Bronchial epithelial cell (primary cell): Measurements from ENCODE around the gene SEC11A. TPM values are rescaled to one million over a fixed set of nuclear protein-coding genes. Genes with fewer than 3 reads are reported as not detected.
A peak's percentile ranks its signal among the peaks of the same experiment; 100 is the strongest.

Experiments
- DNase-seq: peaks from one replicate; pipeline ENCODE4 v3.0.0-alpha.2; 2010; ENCODE audit warnings: low read depth
- FAIRE-seq: peaks from 2 replicates; lab custom pipeline; 2011; peaks lifted over from hg19 to GRCh38; lab: Jason Lieb, UNC
- H3K27me3 ChIP-seq: 2 replicates; pipeline ENCODE4 v1.5.1; 2011; ENCODE audit warnings: low read length; ENCODE audit not compliant: control insufficient read depth, insufficient read depth
- H3K36me3 ChIP-seq: 2 replicates; pipeline ENCODE4 v1.5.1; 2011; ENCODE audit warnings: low read length; ENCODE audit not compliant: control insufficient read depth, insufficient read depth
- H3K4me3 ChIP-seq: 2 replicates; pipeline ENCODE4 v1.5.1; 2011; ENCODE audit warnings: mild to moderate bottlenecking, low read depth, low read length, control low read depth
- total RNA-seq: library from RNA; depleted of rRNA; stranded (reverse); fragments of >200 nt; gene quantifications from 2 replicates; pipeline ENCODE4 v1.2.1, GENCODE V29; 2014
- TF ChIP-seq, protein P1 (sequence below): IDR thresholded peaks from 2 replicates; pipeline ENCODE4 v1.5.1; 2011; ENCODE audit warnings: mild to moderate bottlenecking, moderate library complexity, low read length, control low read depth, inconsistent platforms; ENCODE audit not compliant: insufficient read depth, severe bottlenecking

Gene SEC11A
- total RNA-seq, 1 donor from 2014 or later, result 247 TPM

DNA sequence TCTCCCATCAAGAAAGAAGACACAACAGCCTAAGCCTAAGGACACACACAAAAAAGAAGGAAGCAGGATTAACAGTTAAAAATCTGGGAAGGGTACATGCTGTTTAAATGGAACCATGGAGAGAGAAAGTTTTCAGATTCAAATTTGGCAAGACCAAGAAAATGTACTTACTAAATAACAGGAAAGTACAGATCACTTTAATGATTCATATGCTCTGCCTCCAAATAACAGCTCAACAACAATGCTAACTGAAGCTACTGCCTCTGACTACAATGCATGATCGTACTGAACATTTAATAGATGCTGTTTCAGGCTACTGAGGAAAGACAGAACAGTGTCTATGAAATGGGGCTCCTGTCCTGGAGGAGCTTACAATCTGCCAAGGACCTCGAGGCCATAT, 49.6 kb downstream of the SEC11A start:
- Histone ChIP-seq H3K27me3 (no peaks in the 10 kb centered on the region), H3K4me3 (no peak overlapping the region), H3K36me3 (peaks cover 7% of the 10 kb centered on the region)
- no peak for DNase-seq
- no peak for FAIRE-seq
- TF ChIP-seq, protein P1, sequence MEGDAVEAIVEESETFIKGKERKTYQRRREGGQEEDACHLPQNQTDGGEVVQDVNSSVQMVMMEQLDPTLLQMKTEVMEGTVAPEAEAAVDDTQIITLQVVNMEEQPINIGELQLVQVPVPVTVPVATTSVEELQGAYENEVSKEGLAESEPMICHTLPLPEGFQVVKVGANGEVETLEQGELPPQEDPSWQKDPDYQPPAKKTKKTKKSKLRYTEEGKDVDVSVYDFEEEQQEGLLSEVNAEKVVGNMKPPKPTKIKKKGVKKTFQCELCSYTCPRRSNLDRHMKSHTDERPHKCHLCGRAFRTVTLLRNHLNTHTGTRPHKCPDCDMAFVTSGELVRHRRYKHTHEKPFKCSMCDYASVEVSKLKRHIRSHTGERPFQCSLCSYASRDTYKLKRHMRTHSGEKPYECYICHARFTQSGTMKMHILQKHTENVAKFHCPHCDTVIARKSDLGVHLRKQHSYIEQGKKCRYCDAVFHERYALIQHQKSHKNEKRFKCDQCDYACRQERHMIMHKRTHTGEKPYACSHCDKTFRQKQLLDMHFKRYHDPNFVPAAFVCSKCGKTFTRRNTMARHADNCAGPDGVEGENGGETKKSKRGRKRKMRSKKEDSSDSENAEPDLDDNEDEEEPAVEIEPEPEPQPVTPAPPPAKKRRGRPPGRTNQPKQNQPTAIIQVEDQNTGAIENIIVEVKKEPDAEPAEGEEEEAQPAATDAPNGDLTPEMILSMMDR, result no peak

DNA sequence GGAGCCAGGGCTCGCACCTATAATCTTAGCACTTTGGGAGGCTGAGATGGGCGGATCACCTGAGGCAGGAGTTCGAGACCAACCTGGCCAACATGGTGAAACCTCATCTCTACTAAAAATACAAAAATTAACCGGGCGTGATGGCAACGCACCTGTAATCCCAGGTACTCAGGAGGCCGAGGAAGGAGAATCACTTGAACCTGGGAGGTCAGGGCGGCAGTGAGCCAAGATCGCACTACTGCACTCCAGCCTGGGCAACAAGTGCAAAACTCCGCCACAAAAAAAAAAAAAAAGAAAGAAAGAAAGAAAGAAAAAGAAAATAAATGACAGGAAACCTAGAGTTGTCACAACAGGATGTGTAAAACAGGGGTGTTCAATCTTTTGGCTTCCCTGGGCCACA, 54.9 kb downstream of the SEC11A start:
- Histone ChIP-seq H3K27me3 (no peaks in the 10 kb centered on the region), H3K4me3 (no peak overlapping the region), H3K36me3 (peaks cover 2% of the 10 kb centered on the region)
- TF ChIP-seq, protein P1, result no peak
- DNase-seq (no peak), FAIRE-seq (no peak)

- FAIRE-seq (no peak), DNase-seq (no peak)
- TF ChIP-seq, protein P1, result no peak
- H3K4me3 ChIP-seq, result no peak overlapping the region
- H3K36me3 ChIP-seq, result no peaks in the 10 kb centered on the region
- H3K27me3 ChIP-seq, result no peaks in the 10 kb centered on the region
These were observed 55.8 kb downstream of the SEC11A start for GRCh38 chr15:84659904-84660781.

GRCh38 chr15:84658788-84659411, 57.0 kb downstream of the SEC11A start:
- DNase-seq (no peak), FAIRE-seq (no peak)
- Histone ChIP-seq H3K27me3 (no peaks in the 10 kb centered on the region), H3K4me3 (peak overlapping the region; percentile 47), H3K36me3 (no peaks in the 10 kb centered on the region)
- TF ChIP-seq, protein P1, result no peak

DNA sequence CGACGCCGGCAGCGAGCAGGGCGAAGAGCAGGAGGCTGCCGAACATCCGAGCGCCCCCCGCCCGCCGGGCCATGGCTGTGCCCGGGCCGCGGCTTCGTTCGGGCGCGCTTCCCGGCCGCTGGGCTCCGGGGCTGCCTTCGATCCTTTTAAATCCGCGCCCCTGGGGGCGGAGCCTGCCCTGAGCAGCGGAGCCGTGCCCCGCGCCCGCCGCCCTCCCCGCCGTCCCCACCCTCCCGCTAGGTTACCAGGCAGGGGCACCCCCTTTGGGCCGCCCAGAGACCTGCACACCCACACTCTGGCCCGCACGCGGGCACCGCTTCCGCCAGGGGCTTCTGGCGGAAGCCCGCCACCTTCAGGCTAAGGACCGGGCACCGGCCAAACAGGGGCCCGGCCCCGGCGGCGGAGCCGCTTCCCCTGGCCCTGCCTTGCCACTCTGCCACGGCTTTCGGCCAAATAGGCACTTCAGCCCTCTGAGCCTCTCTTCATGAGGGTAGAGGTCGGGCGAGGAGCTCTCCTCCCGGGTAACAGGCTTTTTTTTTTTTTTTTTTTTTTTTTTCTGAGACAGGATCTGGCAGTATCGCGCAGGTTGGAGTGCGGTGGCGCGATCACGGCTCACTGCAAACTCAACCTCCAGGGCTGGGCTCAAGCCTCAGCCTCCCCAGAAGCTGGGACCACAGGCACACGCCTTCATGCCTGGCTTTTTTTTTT, 57.7 kb downstream of the SEC11A start, which contains the start of gene NMB:
NMB (minus strand) TSS at position 120 of the 708 bp plus-strand sequence; CDS start at position 73, 47 bp downstream.
- peak; percentile 49 for DNase-seq
- Histone ChIP-seq H3K27me3 (no peaks in the 10 kb centered on the region), H3K4me3 (peak within 1 kb of the TSS; percentile 47), H3K36me3 (no peaks in the 10 kb centered on the region)
- TF ChIP-seq, protein P1, result peak; percentile 73
- FAIRE-seq, result no peak
